GM12878 (cell line): ENCODE data around the gene FYTTD1. TPM values are rescaled to one million over a fixed set of nuclear protein-coding genes. Genes with fewer than 3 reads are reported as not detected.

Experiments used
- ASH2L ChIP-seq: fragments of 300-600, 200-600 bp; sonication (generic); IDR thresholded peaks from 2 replicates; pipeline ENCODE4 v1.6.1; 2017; ENCODE audit warnings: low read depth, mild to moderate bottlenecking, borderline replicate concordance
- CBFB ChIP-seq: IDR thresholded peaks from 2 replicates; pipeline ENCODE4 v1.6.1; 2016; ENCODE audit warnings: antibody characterized with exemption, low read depth
- EED ChIP-seq: sonication (generic); IDR thresholded peaks from 2 replicates; pipeline ENCODE4 v1.6.1; 2016; ENCODE audit warnings: antibody characterized with exemption, low read depth
- EP300 ChIP-seq, 2 experiments: fragments of 150-350 bp in 1 of 2; IDR thresholded peaks; 2 replicates each; pipeline ENCODE4 v1.6.1; 2011 to 2012; ENCODE audit warnings: low read depth in 2 of 2, low read length in 2 of 2, borderline replicate concordance in 1 of 2, improper control_type of control experiment in 1 of 2, inconsistent platforms in 1 of 2; ENCODE audit not compliant: control insufficient read depth in 1 of 2
- ESRRA ChIP-seq: IDR thresholded peaks from 2 replicates; pipeline ENCODE4 v1.6.1; 2012; ENCODE audit warnings: mild to moderate bottlenecking, low read length, improper control_type of control experiment
- MEF2B ChIP-seq: fragments of 450-650 bp; IDR thresholded peaks from 2 replicates; pipeline ENCODE4 v1.6.1; 2018; ENCODE audit warnings: mild to moderate bottlenecking, moderate library complexity; ENCODE audit not compliant: partially characterized antibody, poor library complexity, severe bottlenecking
- NBN ChIP-seq: fragments of 450-650 bp; IDR thresholded peaks from 2 replicates; pipeline ENCODE4 v1.6.1; 2016
- NFIC ChIP-seq: IDR thresholded peaks from 2 replicates; pipeline ENCODE4 v1.6.1; 2012; ENCODE audit warnings: low read depth, mild to moderate bottlenecking, inconsistent platforms, low read length, moderate library complexity
- NR2C1 ChIP-seq: fragments of 450-650 bp; IDR thresholded peaks from 2 replicates; pipeline ENCODE4 v1.6.1; 2017; ENCODE audit warnings: antibody characterized with exemption, mild to moderate bottlenecking, moderate library complexity
- POLR2AphosphoS5 ChIP-seq: IDR thresholded peaks from 2 replicates; pipeline ENCODE4 v1.6.1; 2011; ENCODE audit warnings: mild to moderate bottlenecking, low read length, inconsistent platforms
- RBBP5 ChIP-seq: fragments of 200-600 bp; sonication (generic); conservative IDR thresholded peaks from 2 replicates; pipeline ENCODE4 v1.6.1; 2016
- RCOR1 ChIP-seq: conservative IDR thresholded peaks from 2 replicates; pipeline ENCODE4 v1.6.1; 2012; ENCODE audit warnings: low read depth, low read length, improper control_type of control experiment
- RFX5 ChIP-seq: IDR thresholded peaks from 2 replicates; pipeline ENCODE4 v1.6.1; 2011; ENCODE audit warnings: low read depth, low read length, improper control_type of control experiment
- SIX5 ChIP-seq: IDR thresholded peaks from 2 replicates; pipeline ENCODE4 v1.6.1; 2011; ENCODE audit warnings: mild to moderate bottlenecking, low read depth, low read length, moderate library complexity; ENCODE audit not compliant: severe bottlenecking
- SMAD5 ChIP-seq: IDR thresholded peaks from 2 replicates; pipeline ENCODE4 v1.6.1; 2016; ENCODE audit warnings: antibody characterized with exemption, low read depth
- SMC3 ChIP-seq: IDR thresholded peaks from 2 replicates; pipeline ENCODE4 v1.6.1; 2011; ENCODE audit warnings: low read length, improper control_type of control experiment, borderline replicate concordance
- STAT3 ChIP-seq: IDR thresholded peaks from 2 replicates; pipeline ENCODE4 v1.6.1; 2011; ENCODE audit warnings: low read depth, low read length, improper control_type of control experiment
- TCF3 ChIP-seq: IDR thresholded peaks from 2 replicates; pipeline ENCODE4 v1.6.1; 2012; ENCODE audit warnings: low read depth, mild to moderate bottlenecking, low read length, borderline replicate concordance; ENCODE audit not compliant: insufficient read depth
- YY1 ChIP-seq: IDR thresholded peaks from 2 replicates; pipeline ENCODE4 v1.6.1; 2011; ENCODE audit warnings: low read depth, mild to moderate bottlenecking, low read length
- ZNF207 ChIP-seq: fragments of 450-650 bp; IDR thresholded peaks from 2 replicates; pipeline ENCODE4 v1.6.1; 2014; ENCODE audit warnings: antibody characterized with exemption, mild to moderate bottlenecking, borderline replicate concordance
- ZNF217 ChIP-seq: fragments of 450-650 bp; IDR thresholded peaks from 2 replicates; pipeline ENCODE4 v1.6.1; 2017; ENCODE audit warnings: antibody characterized with exemption, mild to moderate bottlenecking
- polyA plus RNA-seq, 11 experiments: library from polyadenylated mRNA; depleted of rRNA in 4 of 11; unstranded in 6 of 11; stranded (reverse) in 5 of 11; fragments of >200 nt; fragmentation: Nextera tagmentation in 4 of 11; fragmentation: Illumina TruSeq in 1 of 11; extraction: Ambion mirVana in 4 of 11; extraction: Trizol in 1 of 11; gene quantifications; 1 replicate in 1 of 11; 2 replicates in 10 of 11; pipeline versions ENCODE4 v1.2.1 to v1.2.3, GENCODE V29; 2011 to 2016; ENCODE audit warnings: inconsistent platforms in 2 of 11, missing spikeins in 2 of 11, low read depth in 1 of 11
- total RNA-seq, 4 experiments: library from RNA; depleted of rRNA in 3 of 4; stranded (reverse); fragments of >200 nt in 3 of 4; fragmentation: Illumina TruSeq in 1 of 4; extraction: Trizol in 1 of 4; gene quantifications; 2 replicates each; pipeline versions ENCODE4 v1.2.1 to v1.2.3, GENCODE V29; 2013 to 2021
- TF ChIP-seq, protein P1 (sequence below): IDR thresholded peaks from 2 replicates; pipeline ENCODE4 v1.6.1; 2012; ENCODE audit warnings: mild to moderate bottlenecking, low read depth, low read length
- TF ChIP-seq, protein P2 (sequence below): fragments of 450-650 bp; IDR thresholded peaks from 2 replicates; pipeline ENCODE4 v1.6.1; 2017; ENCODE audit warnings: mild to moderate bottlenecking, moderate library complexity
- TF ChIP-seq, protein P3 (sequence below): fragments of 450-650 bp; IDR thresholded peaks from 2 replicates; pipeline ENCODE4 v1.6.1; 2014; ENCODE audit warnings: mild to moderate bottlenecking

FYTTD1 gene
- total and polyA plus RNA-seq, 10 of the 15 experiments (the other 5 are each of a cell fraction or from before 2014, with no cell fraction given) = 25.5 to 101 (median 59.4) TPM

DNA sequence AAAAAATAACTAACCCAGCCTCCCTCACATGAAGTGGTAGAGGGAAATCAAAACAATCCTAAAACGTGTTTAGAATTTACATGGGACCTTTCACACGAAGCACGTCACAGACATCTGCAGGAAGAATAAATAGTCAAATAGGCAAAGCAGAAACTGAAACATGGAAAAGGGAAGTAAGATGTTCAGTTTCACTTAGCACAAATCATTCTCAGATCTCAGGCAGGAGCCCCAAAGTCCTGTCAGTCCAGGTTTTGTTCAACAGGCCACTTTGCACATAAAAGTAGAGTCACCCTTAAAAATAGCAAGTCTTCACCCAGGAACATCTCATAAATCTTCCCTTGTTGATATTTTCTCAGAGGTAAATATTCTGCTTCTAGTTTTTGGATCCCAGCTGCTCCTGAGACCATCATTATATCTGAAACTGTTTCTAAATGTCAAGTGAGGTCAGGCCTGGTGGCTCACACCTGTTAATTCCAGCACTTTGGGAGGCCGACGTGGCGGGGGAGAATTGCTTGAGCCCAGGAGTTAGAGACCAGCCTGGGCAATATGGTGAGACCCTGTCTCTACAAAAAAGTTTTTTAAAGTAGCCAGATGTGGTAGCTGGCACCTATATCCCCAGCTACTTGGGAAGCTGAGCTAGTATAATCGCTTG lies 14.9 kb upstream of the FYTTD1 start (continued):
- no peak for TF ChIP-seq CBFB
- TF ChIP-seq EED = peak; percentile 88
- no peak for TF ChIP-seq ESRRA
- TF ChIP-seq STAT3 = peak; percentile 96; the same call in 1 of the 2 replicates
- TF ChIP-seq TCF3 = 0 out of 2 replicates have a peak, but pooled peaks have one; percentile 29
- TF ChIP-seq, protein P1, sequence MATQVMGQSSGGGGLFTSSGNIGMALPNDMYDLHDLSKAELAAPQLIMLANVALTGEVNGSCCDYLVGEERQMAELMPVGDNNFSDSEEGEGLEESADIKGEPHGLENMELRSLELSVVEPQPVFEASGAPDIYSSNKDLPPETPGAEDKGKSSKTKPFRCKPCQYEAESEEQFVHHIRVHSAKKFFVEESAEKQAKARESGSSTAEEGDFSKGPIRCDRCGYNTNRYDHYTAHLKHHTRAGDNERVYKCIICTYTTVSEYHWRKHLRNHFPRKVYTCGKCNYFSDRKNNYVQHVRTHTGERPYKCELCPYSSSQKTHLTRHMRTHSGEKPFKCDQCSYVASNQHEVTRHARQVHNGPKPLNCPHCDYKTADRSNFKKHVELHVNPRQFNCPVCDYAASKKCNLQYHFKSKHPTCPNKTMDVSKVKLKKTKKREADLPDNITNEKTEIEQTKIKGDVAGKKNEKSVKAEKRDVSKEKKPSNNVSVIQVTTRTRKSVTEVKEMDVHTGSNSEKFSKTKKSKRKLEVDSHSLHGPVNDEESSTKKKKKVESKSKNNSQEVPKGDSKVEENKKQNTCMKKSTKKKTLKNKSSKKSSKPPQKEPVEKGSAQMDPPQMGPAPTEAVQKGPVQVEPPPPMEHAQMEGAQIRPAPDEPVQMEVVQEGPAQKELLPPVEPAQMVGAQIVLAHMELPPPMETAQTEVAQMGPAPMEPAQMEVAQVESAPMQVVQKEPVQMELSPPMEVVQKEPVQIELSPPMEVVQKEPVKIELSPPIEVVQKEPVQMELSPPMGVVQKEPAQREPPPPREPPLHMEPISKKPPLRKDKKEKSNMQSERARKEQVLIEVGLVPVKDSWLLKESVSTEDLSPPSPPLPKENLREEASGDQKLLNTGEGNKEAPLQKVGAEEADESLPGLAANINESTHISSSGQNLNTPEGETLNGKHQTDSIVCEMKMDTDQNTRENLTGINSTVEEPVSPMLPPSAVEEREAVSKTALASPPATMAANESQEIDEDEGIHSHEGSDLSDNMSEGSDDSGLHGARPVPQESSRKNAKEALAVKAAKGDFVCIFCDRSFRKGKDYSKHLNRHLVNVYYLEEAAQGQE = no peak
- TF ChIP-seq SMAD5 = no peak
- no peak for TF ChIP-seq RBBP5
- peak; percentile 79 for TF ChIP-seq NR2C1
- TF ChIP-seq RCOR1 = peak; percentile 91; the same call in 1 of the 2 replicates
- TF ChIP-seq ZNF217 = 0 out of 2 replicates have a peak, but pooled peaks have one; percentile 28
- peak; percentile 68; the same call in 1 of the 2 replicates for TF ChIP-seq NFIC
- no peak for TF ChIP-seq SMC3
- TF ChIP-seq RFX5 = no peak
- TF ChIP-seq POLR2AphosphoS5 = peak; percentile 86
- TF ChIP-seq SIX5 = no peak
- TF ChIP-seq, protein P2, sequence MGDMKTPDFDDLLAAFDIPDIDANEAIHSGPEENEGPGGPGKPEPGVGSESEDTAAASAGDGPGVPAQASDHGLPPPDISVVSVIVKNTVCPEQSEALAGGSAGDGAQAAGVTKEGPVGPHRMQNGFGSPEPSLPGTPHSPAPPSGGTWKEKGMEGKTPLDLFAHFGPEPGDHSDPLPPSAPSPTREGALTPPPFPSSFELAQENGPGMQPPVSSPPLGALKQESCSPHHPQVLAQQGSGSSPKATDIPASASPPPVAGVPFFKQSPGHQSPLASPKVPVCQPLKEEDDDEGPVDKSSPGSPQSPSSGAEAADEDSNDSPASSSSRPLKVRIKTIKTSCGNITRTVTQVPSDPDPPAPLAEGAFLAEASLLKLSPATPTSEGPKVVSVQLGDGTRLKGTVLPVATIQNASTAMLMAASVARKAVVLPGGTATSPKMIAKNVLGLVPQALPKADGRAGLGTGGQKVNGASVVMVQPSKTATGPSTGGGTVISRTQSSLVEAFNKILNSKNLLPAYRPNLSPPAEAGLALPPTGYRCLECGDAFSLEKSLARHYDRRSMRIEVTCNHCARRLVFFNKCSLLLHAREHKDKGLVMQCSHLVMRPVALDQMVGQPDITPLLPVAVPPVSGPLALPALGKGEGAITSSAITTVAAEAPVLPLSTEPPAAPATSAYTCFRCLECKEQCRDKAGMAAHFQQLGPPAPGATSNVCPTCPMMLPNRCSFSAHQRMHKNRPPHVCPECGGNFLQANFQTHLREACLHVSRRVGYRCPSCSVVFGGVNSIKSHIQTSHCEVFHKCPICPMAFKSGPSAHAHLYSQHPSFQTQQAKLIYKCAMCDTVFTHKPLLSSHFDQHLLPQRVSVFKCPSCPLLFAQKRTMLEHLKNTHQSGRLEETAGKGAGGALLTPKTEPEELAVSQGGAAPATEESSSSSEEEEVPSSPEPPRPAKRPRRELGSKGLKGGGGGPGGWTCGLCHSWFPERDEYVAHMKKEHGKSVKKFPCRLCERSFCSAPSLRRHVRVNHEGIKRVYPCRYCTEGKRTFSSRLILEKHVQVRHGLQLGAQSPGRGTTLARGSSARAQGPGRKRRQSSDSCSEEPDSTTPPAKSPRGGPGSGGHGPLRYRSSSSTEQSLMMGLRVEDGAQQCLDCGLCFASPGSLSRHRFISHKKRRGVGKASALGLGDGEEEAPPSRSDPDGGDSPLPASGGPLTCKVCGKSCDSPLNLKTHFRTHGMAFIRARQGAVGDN = 0 out of 2 replicates have a peak, but pooled peaks have one; percentile 60
- TF ChIP-seq, protein P3, sequence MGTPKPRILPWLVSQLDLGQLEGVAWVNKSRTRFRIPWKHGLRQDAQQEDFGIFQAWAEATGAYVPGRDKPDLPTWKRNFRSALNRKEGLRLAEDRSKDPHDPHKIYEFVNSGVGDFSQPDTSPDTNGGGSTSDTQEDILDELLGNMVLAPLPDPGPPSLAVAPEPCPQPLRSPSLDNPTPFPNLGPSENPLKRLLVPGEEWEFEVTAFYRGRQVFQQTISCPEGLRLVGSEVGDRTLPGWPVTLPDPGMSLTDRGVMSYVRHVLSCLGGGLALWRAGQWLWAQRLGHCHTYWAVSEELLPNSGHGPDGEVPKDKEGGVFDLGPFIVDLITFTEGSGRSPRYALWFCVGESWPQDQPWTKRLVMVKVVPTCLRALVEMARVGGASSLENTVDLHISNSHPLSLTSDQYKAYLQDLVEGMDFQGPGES = no peak
- no peak for TF ChIP-seq ASH2L
- no peak for TF ChIP-seq NBN
- TF ChIP-seq YY1 = no peak
- peak; percentile 92 to 94; a peak in 3 of 4 replicates for TF ChIP-seq EP300 (IDR thresholded peaks at IDR 0.05; ENCODE audit: borderline replicate concordance in 1 of 2, control insufficient read depth in 1 of 2, low read depth in 2 of 2, low read length in 2 of 2)
- peak; percentile 29 for TF ChIP-seq MEF2B
- TF ChIP-seq ZNF207 = no peak
